PFSK-1 (cell line): ENCODE measurements around the gene GUCA2A.

Source experiments
- POLR2AphosphoS5 ChIP-seq: IDR thresholded peaks from 2 replicates; pipeline ENCODE4 v1.6.1; 2012; ENCODE audit warnings: low read depth, mild to moderate bottlenecking, control low read depth, low read length, moderate library complexity
- SIN3A ChIP-seq: IDR thresholded peaks from 2 replicates; pipeline ENCODE4 v1.6.1; 2012; ENCODE audit warnings: mild to moderate bottlenecking, low read length, moderate library complexity, borderline replicate concordance; ENCODE audit not compliant: insufficient read depth
- TAF1 ChIP-seq: IDR thresholded peaks from 2 replicates; pipeline ENCODE4 v1.6.1; 2012; ENCODE audit warnings: low read length, control low read depth, borderline replicate concordance; ENCODE audit not compliant: insufficient read depth
- TF ChIP-seq, protein P1 (sequence below), 2 experiments: IDR thresholded peaks; 2 replicates each; pipeline versions ENCODE4 v1.6.1 to v1.8.0; 2011 to 2012; ENCODE audit warnings: low read depth in 2 of 2, low read length in 2 of 2, control low read depth in 1 of 2, inconsistent platforms in 1 of 2, mild to moderate bottlenecking in 1 of 2, moderate library complexity in 1 of 2; ENCODE audit not compliant: insufficient read depth in 1 of 2

DNA sequence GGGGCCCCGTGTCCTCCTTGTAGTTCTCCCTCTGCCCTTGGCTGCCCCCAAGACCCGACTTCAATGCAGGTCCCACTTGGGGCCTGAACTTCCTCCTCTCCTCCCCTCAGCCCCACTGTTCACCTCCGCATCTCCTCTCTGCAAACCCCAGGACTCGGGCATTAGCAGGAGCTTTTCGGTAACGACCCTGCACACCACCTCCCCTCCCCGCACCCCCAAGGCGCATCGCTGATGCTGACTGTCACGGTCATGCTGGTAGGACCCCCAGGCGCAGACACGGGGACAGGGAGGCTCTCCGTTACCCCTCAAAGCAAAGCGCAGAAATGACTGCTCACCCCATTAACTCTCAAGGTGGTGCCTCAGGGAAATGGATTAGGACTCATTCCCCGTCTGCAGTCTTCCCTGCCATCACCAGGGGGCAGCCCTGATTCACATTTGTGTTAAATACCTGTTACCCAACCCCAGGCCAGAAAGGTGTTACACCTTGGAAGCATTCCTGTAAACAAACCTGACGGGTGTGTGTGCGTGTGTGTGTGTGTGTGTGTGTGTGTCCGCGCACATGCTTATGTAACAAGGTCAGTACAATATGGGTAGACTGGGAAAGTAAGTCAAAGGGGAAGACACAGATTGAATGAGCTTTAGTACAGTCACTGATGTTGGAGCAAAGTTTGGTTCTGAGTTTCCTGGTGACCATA, 17.8 kb downstream of the GUCA2A start:
- TF ChIP-seq, protein P1, sequence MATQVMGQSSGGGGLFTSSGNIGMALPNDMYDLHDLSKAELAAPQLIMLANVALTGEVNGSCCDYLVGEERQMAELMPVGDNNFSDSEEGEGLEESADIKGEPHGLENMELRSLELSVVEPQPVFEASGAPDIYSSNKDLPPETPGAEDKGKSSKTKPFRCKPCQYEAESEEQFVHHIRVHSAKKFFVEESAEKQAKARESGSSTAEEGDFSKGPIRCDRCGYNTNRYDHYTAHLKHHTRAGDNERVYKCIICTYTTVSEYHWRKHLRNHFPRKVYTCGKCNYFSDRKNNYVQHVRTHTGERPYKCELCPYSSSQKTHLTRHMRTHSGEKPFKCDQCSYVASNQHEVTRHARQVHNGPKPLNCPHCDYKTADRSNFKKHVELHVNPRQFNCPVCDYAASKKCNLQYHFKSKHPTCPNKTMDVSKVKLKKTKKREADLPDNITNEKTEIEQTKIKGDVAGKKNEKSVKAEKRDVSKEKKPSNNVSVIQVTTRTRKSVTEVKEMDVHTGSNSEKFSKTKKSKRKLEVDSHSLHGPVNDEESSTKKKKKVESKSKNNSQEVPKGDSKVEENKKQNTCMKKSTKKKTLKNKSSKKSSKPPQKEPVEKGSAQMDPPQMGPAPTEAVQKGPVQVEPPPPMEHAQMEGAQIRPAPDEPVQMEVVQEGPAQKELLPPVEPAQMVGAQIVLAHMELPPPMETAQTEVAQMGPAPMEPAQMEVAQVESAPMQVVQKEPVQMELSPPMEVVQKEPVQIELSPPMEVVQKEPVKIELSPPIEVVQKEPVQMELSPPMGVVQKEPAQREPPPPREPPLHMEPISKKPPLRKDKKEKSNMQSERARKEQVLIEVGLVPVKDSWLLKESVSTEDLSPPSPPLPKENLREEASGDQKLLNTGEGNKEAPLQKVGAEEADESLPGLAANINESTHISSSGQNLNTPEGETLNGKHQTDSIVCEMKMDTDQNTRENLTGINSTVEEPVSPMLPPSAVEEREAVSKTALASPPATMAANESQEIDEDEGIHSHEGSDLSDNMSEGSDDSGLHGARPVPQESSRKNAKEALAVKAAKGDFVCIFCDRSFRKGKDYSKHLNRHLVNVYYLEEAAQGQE (IDR thresholded peaks at IDR 0.05; ENCODE audit: insufficient read depth in 1 of 2, low read depth in 2 of 2, low read length in 2 of 2), result no peak
- TF ChIP-seq TAF1 (no peak), POLR2AphosphoS5 (no peak), SIN3A (no peak)
